ENCODE results near the gene RBM23.

RBM23 gene

GRCh38 chr14:22849212-22849819, 69.6 kb downstream of the RBM23 start:
- intact Hi-C loops (cut with DNase I; ENCODE audit: low total_unique reads) = no loop called here
- H3K9me3 ChIP-seq = no peaks in the 10 kb centered on the region
- TF ChIP-seq CTCF (IDR thresholded peaks at IDR 0.05) = no peak
- H3K27me3 ChIP-seq = no peaks in the 10 kb centered on the region
- H3K4me3 ChIP-seq = peak overlapping the region; percentile 1 to 32
- H3K36me3 ChIP-seq = peaks cover 21 to 29% (median 28%) of the 10 kb centered on the region in 3 donors
- peak overlapping the region; percentile 92 to 97 for H3K27ac ChIP-seq
- DNase-seq = peak; percentile 90 to 93
- peaks cover 13 to 86% (median 79%) of the 10 kb centered on the region in 4 donors for H3K4me1 ChIP-seq

DNA sequence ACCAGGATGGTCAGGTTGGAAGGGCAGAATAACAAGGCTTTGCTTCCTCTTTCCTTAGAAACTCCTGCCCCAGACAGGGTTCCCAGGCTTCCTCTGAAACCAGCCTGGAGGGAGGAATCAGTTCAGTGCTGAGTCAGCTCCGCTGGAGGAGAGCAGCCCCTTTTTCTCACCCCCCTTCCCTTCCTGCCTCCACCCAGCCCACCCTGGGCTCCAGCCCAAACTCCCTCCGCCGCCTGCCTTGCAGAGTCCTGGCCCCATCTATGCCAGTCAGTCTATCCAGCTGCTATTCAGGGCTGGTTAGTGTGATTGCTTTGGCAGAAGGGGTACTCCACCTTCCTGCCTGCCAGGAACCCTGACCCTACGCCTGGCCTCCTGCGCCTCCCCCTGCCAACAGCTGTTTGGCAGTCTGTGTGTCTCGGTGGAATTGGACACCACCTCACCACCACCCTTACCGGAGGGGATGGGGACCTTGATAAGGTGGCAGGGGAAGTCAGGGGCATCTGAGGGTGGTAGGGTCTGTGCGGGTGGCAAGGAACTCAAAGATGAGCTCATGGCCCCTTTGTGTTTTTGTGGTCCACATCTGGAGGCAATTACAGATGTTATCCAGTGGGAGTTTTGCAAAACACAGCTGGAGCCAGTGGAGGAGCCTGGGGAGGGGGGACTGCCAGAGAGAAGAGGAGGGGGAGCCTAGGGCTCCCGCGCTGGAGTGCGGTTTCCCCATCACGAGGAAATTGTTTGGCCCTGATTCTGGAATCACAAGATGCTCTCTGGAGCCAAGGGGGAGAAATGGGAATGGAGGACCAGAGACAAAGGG, 70.4 kb downstream of the RBM23 start:
- intact Hi-C loops (cut with DNase I; ENCODE audit: low total_unique reads) = no loop called here
- H3K4me1 ChIP-seq = peaks cover 13 to 84% (median 79%) of the 10 kb centered on the region in 4 donors

GRCh38 chr14:22847661-22848341, 71.1 kb downstream of the RBM23 start:
- peaks cover 13 to 82% (median 75%) of the 10 kb centered on the region in 4 donors for H3K4me1 ChIP-seq
- H3K9me3 ChIP-seq = no peaks in the 10 kb centered on the region
- no peak for DNase-seq
- H3K4me3 ChIP-seq = peak overlapping the region in 1 of 2 donors; percentile 33
- H3K27ac ChIP-seq = peak overlapping the region; percentile 92 to 97
- peaks cover 36 to 44% (median 43%) of the 10 kb centered on the region in 3 donors for H3K36me3 ChIP-seq
- intact Hi-C loops (cut with DNase I; ENCODE audit: low total_unique reads) = no loop called here
- no peak for TF ChIP-seq CTCF (IDR thresholded peaks at IDR 0.05)
- H3K27me3 ChIP-seq = no peaks in the 10 kb centered on the region

More for the DNA sequence above, 70.4 kb downstream of the RBM23 start:
- Histone ChIP-seq H3K9me3 (no peaks in the 10 kb centered on the region), H3K27ac (peak overlapping the region; percentile 92 to 97), H3K4me3 (peak overlapping the region in 1 of 2 donors; percentile 33), H3K36me3 (peaks cover 28 to 36% (median 36%) of the 10 kb centered on the region in 3 donors), H3K27me3 (no peaks in the 10 kb centered on the region)
- DNase-seq = peak; percentile 86 to 96
- TF ChIP-seq CTCF (IDR thresholded peaks at IDR 0.05) = peak in 1 of 2 experiments; percentile 16

DNA sequence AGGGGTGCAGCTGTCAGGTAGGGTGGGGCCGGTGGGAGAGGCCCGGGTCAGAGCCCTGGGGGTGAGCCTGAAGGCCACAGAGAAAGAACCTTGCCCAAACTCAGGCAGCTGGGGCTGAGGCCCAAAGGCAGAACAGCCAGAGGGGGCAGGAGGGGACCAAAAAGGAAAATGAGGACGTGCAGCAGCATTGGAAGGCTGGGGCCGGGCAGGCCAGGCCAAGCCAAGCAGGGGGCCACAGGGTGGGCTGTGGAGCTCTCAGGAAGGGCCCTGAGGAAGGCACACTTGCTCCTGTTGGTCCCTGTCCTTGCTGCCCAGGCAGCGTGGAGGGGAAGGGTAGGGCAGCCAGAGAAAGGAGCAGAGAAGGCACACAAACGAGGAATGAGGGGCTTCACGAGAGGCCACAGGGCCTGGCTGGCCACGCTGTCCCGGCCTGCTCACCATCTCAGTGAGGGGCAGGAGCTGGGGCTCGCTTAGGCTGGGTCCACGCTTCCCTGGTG, 72.1 kb downstream of the RBM23 start:
- Histone ChIP-seq H3K27me3 (no peaks in the 10 kb centered on the region), H3K4me3 (no peak overlapping the region), H3K4me1 (peaks cover 13 to 80% (median 71%) of the 10 kb centered on the region in 4 donors), H3K36me3 (peaks cover 44 to 53% (median 53%) of the 10 kb centered on the region in 3 donors), H3K27ac (peak overlapping the region; percentile 92 to 97), H3K9me3 (no peaks in the 10 kb centered on the region)
- no peak for DNase-seq
- intact Hi-C loops (cut with DNase I; ENCODE audit: low total_unique reads) = no loop called here
- no peak for TF ChIP-seq CTCF (IDR thresholded peaks at IDR 0.05)

- TF ChIP-seq CTCF (IDR thresholded peaks at IDR 0.05) = no peak
- Histone ChIP-seq H3K4me1 (peaks cover 13 to 80% (median 65%) of the 10 kb centered on the region in 4 donors), H3K27me3 (no peaks in the 10 kb centered on the region), H3K36me3 (peaks cover 53 to 61% (median 61%) of the 10 kb centered on the region in 3 donors), H3K27ac (peak overlapping the region; percentile 92 to 97), H3K9me3 (no peaks in the 10 kb centered on the region), H3K4me3 (no peak overlapping the region)
- DNase-seq = peak in 1 of 2 donors; percentile 69
- intact Hi-C loops (cut with DNase I; ENCODE audit: low total_unique reads) = no loop called here
Observed at GRCh38 chr14:22845821-22846625, 72.9 kb downstream of the RBM23 start.
